Fibroblast of the aortic adventitia (primary cell): ENCODE measurements around the gene HSF5. TPM values are rescaled to one million over a fixed set of nuclear protein-coding genes. Genes with fewer than 3 reads are reported as not detected.

ENCODE experiments used
- DNase-seq: peaks from one replicate; pipeline ENCODE4 v3.0.0-alpha.2; 2010; ENCODE audit warnings: low read depth
- H3K4me3 ChIP-seq: 2 replicates; pipeline ENCODE4 v1.5.1; 2011; ENCODE audit warnings: low read depth, mild to moderate bottlenecking, control low read depth, low read length, moderate library complexity
- CTCF ChIP-seq: IDR thresholded peaks from 2 replicates; pipeline ENCODE4 v1.5.1; 2011; ENCODE audit warnings: mild to moderate bottlenecking, low read length, control low read depth, inconsistent platforms; ENCODE audit not compliant: insufficient read depth
- total RNA-seq: library from RNA; depleted of rRNA; stranded (reverse); fragments of >200 nt; gene quantifications from 2 replicates; pipeline ENCODE4 v1.2.3, GENCODE V29; 2012; ENCODE audit warnings: low replicate concordance

Gene HSF5
- total RNA-seq, 1 donor = not detected

GRCh38 chr17:58378733-58379510 lies 109.3 kb downstream of the HSF5 start:
- TF ChIP-seq CTCF = no peak
- DNase-seq = no peak
- no peak overlapping the region for H3K4me3 ChIP-seq

- TF ChIP-seq CTCF = no peak
- no peak overlapping the region for H3K4me3 ChIP-seq
- no peak for DNase-seq
Observed at GRCh38 chr17:58377661-58378060, 110.5 kb downstream of the HSF5 start.

- TF ChIP-seq CTCF = no peak
- no peak overlapping the region for H3K4me3 ChIP-seq
- no peak for DNase-seq
Observed at GRCh38 chr17:58377093-58377601, 111.1 kb downstream of the HSF5 start.

GRCh38 chr17:58376472-58377000 lies 111.7 kb downstream of the HSF5 start:
- DNase-seq = no peak
- H3K4me3 ChIP-seq = no peak overlapping the region
- no peak for TF ChIP-seq CTCF

GRCh38 chr17:58375811-58376210 lies 112.4 kb downstream of the HSF5 start:
- TF ChIP-seq CTCF = no peak
- no peak overlapping the region for H3K4me3 ChIP-seq
- DNase-seq = no peak

- H3K4me3 ChIP-seq = no peak overlapping the region
Observed at GRCh38 chr17:58375256-58375655, 113.0 kb downstream of the HSF5 start.

More at GRCh38 chr17:58375256-58375655, 113.0 kb downstream of the HSF5 start:
- no peak for TF ChIP-seq CTCF
- DNase-seq = no peak
